WTC11 (cell line): ENCODE data around the gene C5orf24. TPM values are rescaled to one million over a fixed set of nuclear protein-coding genes. Genes with fewer than 3 reads are reported as not detected.

Experiments used
- ATAC-seq: fragments of 200-7000 bp; cut with Tn5 transposase; 2 replicates; pipeline ENCODE4 v1.10.0; 2021; ENCODE audit warnings: mild to moderate bottlenecking, moderate library complexity
- CTCF ChIA-PET: fragments of 300-600 bp; sonication (Branson Sonifier 250); formaldehyde crosslinking; loops from one replicate; lab custom pipeline; 2021; ENCODE audit warnings: antibody characterized with exemption; lab: Charles Lee
- POLR2A ChIA-PET: fragments of 350-600 bp; sonication (Branson Sonifier 250); formaldehyde crosslinking; loops from one replicate; lab custom pipeline; 2021; ENCODE audit warnings: antibody characterized with exemption; lab: Charles Lee
- DNase-seq: peaks from one replicate; pipeline ENCODE4 v3.0.0; 2021; ENCODE audit warnings: low spot score
- H3K27ac Mint-ChIP-seq: 2 replicates; pipeline ENCODE4 v1.8.0; 2021; ENCODE audit warnings: mixed read lengths
- H3K27me3 Mint-ChIP-seq: 2 replicates; pipeline ENCODE4 v1.8.0; 2021; ENCODE audit warnings: low read depth, mild to moderate bottlenecking, moderate library complexity, mixed read lengths
- H3K36me3 Mint-ChIP-seq: 2 replicates; pipeline ENCODE4 v1.8.0; 2021; ENCODE audit warnings: mixed read lengths
- H3K4me1 Mint-ChIP-seq: 2 replicates; pipeline ENCODE4 v1.8.0; 2022; ENCODE audit warnings: mixed read lengths
- H3K4me3 Mint-ChIP-seq: 2 replicates; pipeline ENCODE4 v1.8.0; 2021; ENCODE audit warnings: mild to moderate bottlenecking, moderate library complexity, mixed read lengths
- H3K9me3 Mint-ChIP-seq: 2 replicates; pipeline ENCODE4 v1.8.0; 2021; ENCODE audit warnings: mixed read lengths
- AR ChIP-seq: fragments of 250-450 bp; sonication (Bioruptor Pico); IDR thresholded peaks from 2 replicates; pipeline ENCODE4 v1.9.0; 2021; ENCODE audit warnings: mild to moderate bottlenecking
- ATF2 ChIP-seq: sonication (generic); formaldehyde crosslinking; IDR thresholded peaks from 2 replicates; pipeline ENCODE4 v1.8.1; 2022; ENCODE audit warnings: low read depth, missing genetic modification reagents, borderline replicate concordance
- CBFB ChIP-seq: sonication (generic); formaldehyde crosslinking; IDR thresholded peaks from 2 replicates; pipeline ENCODE4 v1.8.1; 2022; ENCODE audit warnings: mild to moderate bottlenecking, low read depth, missing genetic modification reagents
- ESRRA ChIP-seq: sonication (generic); formaldehyde crosslinking; IDR thresholded peaks from 2 replicates; pipeline ENCODE4 v1.8.1; 2022; ENCODE audit warnings: mild to moderate bottlenecking, missing genetic modification reagents, borderline replicate concordance
- GRHL2 ChIP-seq: fragments of 250-450 bp; sonication (Bioruptor Pico); IDR thresholded peaks from 2 replicates; pipeline ENCODE4 v1.8.0; 2022; ENCODE audit warnings: mild to moderate bottlenecking, moderate library complexity; ENCODE audit not compliant: insufficient replicate concordance, severe bottlenecking
- GTF2I ChIP-seq: fragments of 250-450 bp; sonication (Bioruptor Pico); conservative IDR thresholded peaks from 2 replicates; pipeline ENCODE4 v1.4.0; 2021; ENCODE audit warnings: mild to moderate bottlenecking
- HMGA2 ChIP-seq: fragments of 250-450 bp; sonication (Bioruptor Pico); IDR thresholded peaks from 2 replicates; pipeline ENCODE4 v1.4.0; 2021; ENCODE audit warnings: mild to moderate bottlenecking, moderate library complexity
- JUN ChIP-seq: sonication (generic); formaldehyde crosslinking; IDR thresholded peaks from 2 replicates; pipeline ENCODE4 v1.8.0; 2023; ENCODE audit warnings: mild to moderate bottlenecking, missing genetic modification reagents
- KAT7 ChIP-seq: sonication (generic); formaldehyde crosslinking; IDR thresholded peaks from 2 replicates; pipeline ENCODE4 v1.8.1; 2023; ENCODE audit warnings: missing genetic modification reagents, mild to moderate bottlenecking, borderline replicate concordance
- MLX ChIP-seq: sonication (generic); formaldehyde crosslinking; IDR thresholded peaks from 2 replicates; pipeline ENCODE4 v1.8.1; 2023; ENCODE audit warnings: mild to moderate bottlenecking, missing genetic modification reagents, moderate library complexity
- NFE2L1 ChIP-seq: sonication (generic); formaldehyde crosslinking; IDR thresholded peaks from 2 replicates; pipeline ENCODE4 v1.8.1; 2023; ENCODE audit warnings: missing genetic modification reagents
- OVOL2 ChIP-seq: fragments of 250-450 bp; sonication (Bioruptor Pico); IDR thresholded peaks from 2 replicates; pipeline ENCODE4 v1.9.0; 2021; ENCODE audit warnings: mild to moderate bottlenecking, borderline replicate concordance
- PRDM15 ChIP-seq: sonication (generic); formaldehyde crosslinking; IDR thresholded peaks from 2 replicates; pipeline ENCODE4 v1.8.0; 2022; ENCODE audit warnings: missing genetic modification reagents
- PREB ChIP-seq: sonication (generic); formaldehyde crosslinking; IDR thresholded peaks from 2 replicates; pipeline ENCODE4 v1.8.1; 2022; ENCODE audit warnings: mild to moderate bottlenecking, missing genetic modification reagents, moderate library complexity, borderline replicate concordance
- RELA ChIP-seq: sonication (generic); formaldehyde crosslinking; IDR thresholded peaks from 2 replicates; pipeline ENCODE4 v1.8.1; 2022; ENCODE audit warnings: missing genetic modification reagents, mild to moderate bottlenecking, borderline replicate concordance
- SMAD3 ChIP-seq: sonication (generic); formaldehyde crosslinking; IDR thresholded peaks from 2 replicates; pipeline ENCODE4 v1.8.0; 2022; ENCODE audit warnings: missing genetic modification reagents, mild to moderate bottlenecking, borderline replicate concordance
- TEAD4 ChIP-seq: sonication (generic); formaldehyde crosslinking; IDR thresholded peaks from 2 replicates; pipeline ENCODE4 v1.8.0; 2022; ENCODE audit warnings: mild to moderate bottlenecking, missing genetic modification reagents
- ZNF121 ChIP-seq: sonication (generic); formaldehyde crosslinking; IDR thresholded peaks from 2 replicates; pipeline ENCODE4 v1.8.0; 2023; ENCODE audit warnings: missing genetic modification reagents
- ZNF219 ChIP-seq: sonication (generic); formaldehyde crosslinking; IDR thresholded peaks from 2 replicates; pipeline ENCODE4 v1.8.0; 2023; ENCODE audit warnings: missing genetic modification reagents, mild to moderate bottlenecking, borderline replicate concordance
- ZNF425 ChIP-seq: fragments of 250-450 bp; sonication (Bioruptor Pico); conservative IDR thresholded peaks from 2 replicates; pipeline ENCODE4 v1.9.0; 2021; ENCODE audit warnings: mild to moderate bottlenecking
- total RNA-seq: library from RNA; stranded (reverse); gene quantifications from 3 replicates; pipeline ENCODE4 v1.2.3, GENCODE V29; 2021

Gene C5orf24
- total RNA-seq, 1 experiment from 2014 or later: 15.7 TPM

GRCh38 chr5:134844252-134844651 lies 1.5 kb upstream of the C5orf24 start:
- ChIA-PET CTCF (no interaction called here), POLR2A (no interaction called here)
- Mint-ChIP-seq H3K4me3 (no peak overlapping the region), H3K4me1 (peaks cover 14% of the 10 kb centered on the region), H3K36me3 (peaks cover 18% of the 10 kb centered on the region), H3K27ac (no peak overlapping the region), H3K27me3 (no peaks in the 10 kb centered on the region), H3K9me3 (no peaks in the 10 kb centered on the region)
- no peak for DNase-seq
- no peak for ATAC-seq
- TF ChIP-seq GTF2I (CRISPR knock-in tag) (no peak), ZNF121 (CRISPR knock-in tag) (peak; percentile 76), OVOL2 (CRISPR knock-in tag) (no peak)

- Mint-ChIP-seq H3K36me3 (peaks cover 13% of the 10 kb centered on the region), H3K27ac (peak overlapping the region; percentile 65)
- no peak for ATAC-seq
- no peak for TF ChIP-seq PREB
- TF ChIP-seq ZNF219: no peak
- no peak for TF ChIP-seq AR (CRISPR knock-in tag)
- no peak for TF ChIP-seq HMGA2 (CRISPR knock-in tag)
- no peak for TF ChIP-seq ZNF425 (CRISPR knock-in tag)
- TF ChIP-seq PRDM15 (CRISPR knock-in tag): no peak
- TF ChIP-seq MLX (CRISPR knock-in tag): no peak
- no peak for TF ChIP-seq ESRRA (CRISPR knock-in tag)
- TF ChIP-seq KAT7 (CRISPR knock-in tag): no peak
- no peak for TF ChIP-seq TEAD4 (CRISPR knock-in tag)
- TF ChIP-seq ATF2 (CRISPR knock-in tag): no peak
- no peak for TF ChIP-seq NFE2L1 (CRISPR knock-in tag)
- no peak for TF ChIP-seq SMAD3
- no peak for TF ChIP-seq RELA (CRISPR knock-in tag)
- TF ChIP-seq GRHL2 (CRISPR knock-in tag): no peak
- TF ChIP-seq CBFB (CRISPR knock-in tag): no peak
- no peak for TF ChIP-seq JUN (CRISPR knock-in tag)
- TF ChIP-seq, all 79 proteins: peak for 0
- ChIA-PET POLR2A (interaction anchor here (1.0 to 1.3 kb wide), 4 partner anchors 11 to 107 kb away, joined by 3 to 4 read pairs (median 4); partner anchors contain the start of genes CAMLG, PCBD2 and TXNDC15), CTCF (interaction anchor here (0.5 to 1.3 kb wide), 2 partner anchors 59 to 84 kb away, joined by 6 to 13 read pairs; partner anchors contain the start of gene PCBD2)
- no peaks in the 10 kb centered on the region for H3K9me3 Mint-ChIP-seq
- peak overlapping the region; percentile 87 for H3K4me3 Mint-ChIP-seq
- no peak for DNase-seq
- peaks cover 14% of the 10 kb centered on the region for H3K4me1 Mint-ChIP-seq
- no peaks in the 10 kb centered on the region for H3K27me3 Mint-ChIP-seq
Measured at GRCh38 chr5:134845335-134845851, 375 bp upstream of the C5orf24 start.
